Measurements from ENCODE around the gene HEXD.

HEXD gene

DNA sequence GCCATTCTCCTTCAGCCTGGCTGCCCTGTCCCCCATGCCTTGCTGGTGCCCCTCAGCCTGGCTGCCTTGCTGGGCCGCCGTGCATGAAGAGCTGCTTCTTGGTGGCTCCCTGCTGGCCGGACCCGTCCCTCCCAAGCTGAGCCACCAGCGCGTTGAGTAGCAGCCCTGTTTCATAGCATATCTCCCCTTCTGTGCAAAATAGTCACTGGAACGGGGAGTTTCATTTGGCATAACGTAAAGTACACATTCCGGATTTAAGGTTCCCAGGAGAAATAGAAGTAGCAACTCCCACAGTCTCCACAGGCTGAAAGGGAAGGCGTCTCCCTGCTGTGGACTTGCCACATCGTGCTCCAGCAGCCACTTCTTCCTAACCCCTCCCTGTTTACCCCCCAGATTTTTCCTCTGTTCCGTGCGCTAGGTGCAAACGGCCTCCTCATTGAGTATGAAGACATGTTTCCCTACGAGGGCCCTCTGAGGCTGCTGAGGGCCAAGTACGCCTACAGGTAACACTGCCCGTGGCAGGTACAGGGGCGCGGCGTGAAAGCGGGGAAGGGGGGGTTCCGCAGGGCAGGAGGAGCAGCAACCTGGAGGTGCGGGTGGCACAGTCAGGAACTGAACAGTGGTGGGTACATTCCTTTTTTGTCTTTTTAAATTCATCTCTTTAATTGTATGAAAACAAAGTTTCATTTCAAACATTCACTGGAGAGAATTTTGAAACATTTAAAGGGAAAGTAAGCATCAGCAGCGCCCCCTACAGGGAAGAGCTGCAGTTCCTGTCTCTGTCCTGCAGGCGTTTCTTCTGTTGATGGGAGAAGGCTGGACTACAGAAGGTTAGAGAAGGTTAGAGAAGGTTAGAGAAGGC lies 6.1 kb downstream of the HEXD start:
- Histone ChIP-seq H3K4me3 (ENCODE audit: low read length) (no peak overlapping the region), H3K27ac (ENCODE audit: low read length) (no peak overlapping the region), H3K36me3 (ENCODE audit: control insufficient read depth, insufficient read depth, low read length) (no peaks in the 10 kb centered on the region), H3K9me3 (ENCODE audit: control insufficient read depth, insufficient read depth, low read length) (no peaks in the 10 kb centered on the region), H3K27me3 (ENCODE audit: control insufficient read depth, insufficient read depth, low read length) (no peaks in the 10 kb centered on the region), H3K4me1 (ENCODE audit: control insufficient read depth, insufficient read depth, low read length) (peaks cover 1% of the 10 kb centered on the region; the same call in 1 of the 2 replicates)
- no peak for DNase-seq (ENCODE audit: low read depth, low spot score)
- no CpG with 5 or more reads among the region's 25 CpGs for WGBS (ENCODE audit: insufficient coverage, insufficient read length)

- DNase-seq (ENCODE audit: low read depth, low spot score) = no peak
- no peaks in the 10 kb centered on the region for H3K36me3 ChIP-seq (ENCODE audit: control insufficient read depth, insufficient read depth, low read length)
- no peak overlapping the region for H3K27ac ChIP-seq (ENCODE audit: low read length)
- no peak overlapping the region for H3K4me3 ChIP-seq (ENCODE audit: low read length)
- H3K4me1 ChIP-seq (ENCODE audit: control insufficient read depth, insufficient read depth, low read length) = peaks cover 1% of the 10 kb centered on the region; the same call in 1 of the 2 replicates
- no peaks in the 10 kb centered on the region for H3K9me3 ChIP-seq (ENCODE audit: control insufficient read depth, insufficient read depth, low read length)
- whole genome bisulfite sequencing (ENCODE audit: insufficient coverage, insufficient read length) = no CpG with 5 or more reads among the region's 2 CpGs
- no peaks in the 10 kb centered on the region for H3K27me3 ChIP-seq (ENCODE audit: control insufficient read depth, insufficient read depth, low read length)
Measured at GRCh38 chr17:82424863-82425159, 6.7 kb downstream of the HEXD start.

DNA sequence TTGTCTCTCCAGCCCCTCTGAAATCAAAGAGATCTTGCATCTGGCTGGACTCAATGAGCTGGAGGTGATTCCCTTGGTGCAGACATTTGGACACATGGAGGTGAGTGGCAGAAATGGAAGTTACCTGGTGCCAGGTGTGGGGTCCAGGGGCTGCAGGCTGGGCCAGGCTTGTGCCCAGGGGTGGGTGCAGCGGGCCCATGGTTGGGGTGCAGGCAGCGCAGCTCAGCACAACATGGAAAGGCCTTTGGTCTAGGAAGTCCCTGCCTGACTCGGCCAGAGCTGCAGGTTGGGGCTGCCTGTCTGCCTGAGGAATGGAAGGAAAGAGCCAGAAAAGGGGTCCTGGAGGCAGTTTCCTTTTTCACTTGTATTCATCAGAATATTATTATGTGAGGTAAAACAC lies 10.4 kb downstream of the HEXD start:
- H3K27ac ChIP-seq (ENCODE audit: low read length) = no peak overlapping the region
- H3K4me1 ChIP-seq (ENCODE audit: control insufficient read depth, insufficient read depth, low read length) = peaks cover 1% of the 10 kb centered on the region; the same call in 1 of the 2 replicates
- WGBS (ENCODE audit: insufficient coverage, insufficient read length) = no CpG with 5 or more reads among the region's 3 CpGs
- H3K27me3 ChIP-seq (ENCODE audit: control insufficient read depth, insufficient read depth, low read length) = no peaks in the 10 kb centered on the region
- no peak overlapping the region for H3K4me3 ChIP-seq (ENCODE audit: low read length)
- no peaks in the 10 kb centered on the region for H3K9me3 ChIP-seq (ENCODE audit: control insufficient read depth, insufficient read depth, low read length)
- no peaks in the 10 kb centered on the region for H3K36me3 ChIP-seq (ENCODE audit: control insufficient read depth, insufficient read depth, low read length)
- DNase-seq (ENCODE audit: low read depth, low spot score) = no peak

GRCh38 chr17:82429824-82430223 lies 11.7 kb downstream of the HEXD start:
- Histone ChIP-seq H3K4me3 (ENCODE audit: low read length) (no peak overlapping the region), H3K4me1 (ENCODE audit: control insufficient read depth, insufficient read depth, low read length) (no peaks in the 10 kb centered on the region; the same call in 1 of the 2 replicates), H3K36me3 (ENCODE audit: control insufficient read depth, insufficient read depth, low read length) (no peaks in the 10 kb centered on the region), H3K27ac (ENCODE audit: low read length) (no peak overlapping the region), H3K9me3 (ENCODE audit: control insufficient read depth, insufficient read depth, low read length) (no peaks in the 10 kb centered on the region), H3K27me3 (ENCODE audit: control insufficient read depth, insufficient read depth, low read length) (no peaks in the 10 kb centered on the region)
- WGBS (ENCODE audit: insufficient coverage, insufficient read length) = no CpG with 5 or more reads among the region's 7 CpGs
- DNase-seq (ENCODE audit: low read depth, low spot score) = no peak

GRCh38 chr17:82432017-82432416 lies 13.9 kb downstream of the HEXD start:
- no peak overlapping the region for H3K27ac ChIP-seq (ENCODE audit: low read length)
- H3K4me3 ChIP-seq (ENCODE audit: low read length) = no peak overlapping the region
- peaks cover 2% of the 10 kb centered on the region; the same call in 1 of the 2 replicates for H3K36me3 ChIP-seq (ENCODE audit: control insufficient read depth, insufficient read depth, low read length)
- H3K9me3 ChIP-seq (ENCODE audit: control insufficient read depth, insufficient read depth, low read length) = no peaks in the 10 kb centered on the region
- DNase-seq (ENCODE audit: low read depth, low spot score) = no peak
- H3K27me3 ChIP-seq (ENCODE audit: control insufficient read depth, insufficient read depth, low read length) = no peaks in the 10 kb centered on the region
- H3K4me1 ChIP-seq (ENCODE audit: control insufficient read depth, insufficient read depth, low read length) = no peaks in the 10 kb centered on the region; the same call in 1 of the 2 replicates
- no CpG with 5 or more reads among the region's 8 CpGs for WGBS (ENCODE audit: insufficient coverage, insufficient read length)

DNA sequence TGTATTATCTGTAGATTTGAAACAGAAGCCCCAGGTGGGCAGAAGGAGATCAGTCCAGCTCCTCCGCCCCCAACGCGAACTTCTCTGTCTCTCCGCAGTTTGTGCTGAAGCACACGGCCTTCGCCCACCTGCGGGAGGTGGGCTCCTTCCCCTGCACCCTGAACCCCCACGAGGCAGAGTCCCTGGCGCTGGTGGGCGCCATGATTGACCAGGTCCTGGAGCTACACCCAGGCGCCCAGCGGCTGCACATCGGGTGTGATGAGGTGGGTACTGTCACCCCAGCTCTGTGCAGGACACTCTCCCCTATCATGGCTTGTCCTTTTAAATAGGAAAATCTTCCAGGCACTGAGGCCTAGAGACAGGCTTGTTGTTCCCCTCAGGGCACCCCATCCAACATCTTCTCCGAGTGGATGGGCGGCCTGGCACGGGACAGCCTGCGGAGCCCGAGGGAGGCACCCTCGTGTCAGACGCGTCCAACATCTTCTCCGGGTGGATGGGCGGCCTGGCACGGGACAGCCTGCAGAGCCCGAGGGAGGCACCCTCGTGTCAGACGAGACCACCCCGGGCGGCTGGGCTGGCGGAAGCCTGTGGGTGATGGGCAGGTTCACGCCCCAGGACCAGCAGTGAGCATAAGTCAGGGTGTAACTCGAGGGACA lies 15.5 kb downstream of the HEXD start:
- DNase-seq (ENCODE audit: low read depth, low spot score) = no peak
- WGBS (ENCODE audit: insufficient coverage, insufficient read length) = no CpG with 5 or more reads among the region's 32 CpGs
- Histone ChIP-seq H3K9me3 (ENCODE audit: control insufficient read depth, insufficient read depth, low read length) (no peaks in the 10 kb centered on the region), H3K36me3 (ENCODE audit: control insufficient read depth, insufficient read depth, low read length) (peaks cover 2% of the 10 kb centered on the region; the same call in 1 of the 2 replicates), H3K27me3 (ENCODE audit: control insufficient read depth, insufficient read depth, low read length) (no peaks in the 10 kb centered on the region), H3K4me3 (ENCODE audit: low read length) (no peak overlapping the region), H3K4me1 (ENCODE audit: control insufficient read depth, insufficient read depth, low read length) (no peaks in the 10 kb centered on the region; the same call in 1 of the 2 replicates), H3K27ac (ENCODE audit: low read length) (no peak overlapping the region)

GRCh38 chr17:82434216-82434565 lies 16.0 kb downstream of the HEXD start:
- Histone ChIP-seq H3K27me3 (ENCODE audit: control insufficient read depth, insufficient read depth, low read length) (no peaks in the 10 kb centered on the region), H3K27ac (ENCODE audit: low read length) (no peak overlapping the region), H3K36me3 (ENCODE audit: control insufficient read depth, insufficient read depth, low read length) (peaks cover 2% of the 10 kb centered on the region; the same call in 1 of the 2 replicates), H3K4me1 (ENCODE audit: control insufficient read depth, insufficient read depth, low read length) (no peaks in the 10 kb centered on the region; the same call in 1 of the 2 replicates), H3K4me3 (ENCODE audit: low read length) (no peak overlapping the region), H3K9me3 (ENCODE audit: control insufficient read depth, insufficient read depth, low read length) (no peaks in the 10 kb centered on the region)
- no CpG with 5 or more reads among the region's 3 CpGs for WGBS (ENCODE audit: insufficient coverage, insufficient read length)
- DNase-seq (ENCODE audit: low read depth, low spot score) = no peak

DNA sequence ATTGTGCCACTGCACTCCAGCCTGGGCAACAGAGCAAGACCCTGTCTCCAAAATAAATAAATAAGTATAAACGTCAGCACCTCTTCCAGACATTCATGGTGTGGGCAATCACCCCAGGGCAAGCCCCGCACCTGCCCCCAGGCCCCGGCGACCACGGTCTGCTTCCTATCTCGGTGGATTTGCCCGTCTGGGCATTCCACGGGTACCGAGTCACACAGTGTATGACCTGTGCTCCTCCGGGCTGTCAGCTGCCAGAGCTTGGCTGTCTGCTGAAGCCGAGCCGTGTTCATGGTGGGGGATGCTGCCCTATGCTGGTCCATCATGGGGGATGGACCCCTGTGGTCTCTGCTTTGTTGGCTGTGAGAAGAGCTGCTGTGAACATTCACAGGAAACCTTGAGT lies 17.0 kb downstream of the HEXD start:
- no CpG with 5 or more reads among the region's 12 CpGs for WGBS (ENCODE audit: insufficient coverage, insufficient read length)
- no peak overlapping the region for H3K27ac ChIP-seq (ENCODE audit: low read length)
- peaks cover 2% of the 10 kb centered on the region; the same call in 1 of the 2 replicates for H3K36me3 ChIP-seq (ENCODE audit: control insufficient read depth, insufficient read depth, low read length)
- no peak for DNase-seq (ENCODE audit: low read depth, low spot score)
- H3K4me1 ChIP-seq (ENCODE audit: control insufficient read depth, insufficient read depth, low read length) = peaks cover 2% of the 10 kb centered on the region; the same call in 1 of the 2 replicates
- no peak overlapping the region for H3K4me3 ChIP-seq (ENCODE audit: low read length)
- no peaks in the 10 kb centered on the region for H3K27me3 ChIP-seq (ENCODE audit: control insufficient read depth, insufficient read depth, low read length)
- no peaks in the 10 kb centered on the region for H3K9me3 ChIP-seq (ENCODE audit: control insufficient read depth, insufficient read depth, low read length)

- no CpG with 5 or more reads among the region's 43 CpGs for WGBS (ENCODE audit: insufficient coverage, insufficient read length)
- Histone ChIP-seq H3K9me3 (ENCODE audit: control insufficient read depth, insufficient read depth, low read length) (no peaks in the 10 kb centered on the region), H3K4me1 (ENCODE audit: control insufficient read depth, insufficient read depth, low read length) (peaks cover 2% of the 10 kb centered on the region; the same call in 1 of the 2 replicates), H3K4me3 (ENCODE audit: low read length) (no peak overlapping the region), H3K27ac (ENCODE audit: low read length) (no peak overlapping the region), H3K36me3 (ENCODE audit: control insufficient read depth, insufficient read depth, low read length) (peaks cover 2% of the 10 kb centered on the region; the same call in 1 of the 2 replicates), H3K27me3 (ENCODE audit: control insufficient read depth, insufficient read depth, low read length) (no peaks in the 10 kb centered on the region)
- no peak for DNase-seq (ENCODE audit: low read depth, low spot score)
Measured at GRCh38 chr17:82435601-82436583, 17.7 kb downstream of the HEXD start.
